ENCODE results near the gene NSD2.

Gene NSD2

DNA sequence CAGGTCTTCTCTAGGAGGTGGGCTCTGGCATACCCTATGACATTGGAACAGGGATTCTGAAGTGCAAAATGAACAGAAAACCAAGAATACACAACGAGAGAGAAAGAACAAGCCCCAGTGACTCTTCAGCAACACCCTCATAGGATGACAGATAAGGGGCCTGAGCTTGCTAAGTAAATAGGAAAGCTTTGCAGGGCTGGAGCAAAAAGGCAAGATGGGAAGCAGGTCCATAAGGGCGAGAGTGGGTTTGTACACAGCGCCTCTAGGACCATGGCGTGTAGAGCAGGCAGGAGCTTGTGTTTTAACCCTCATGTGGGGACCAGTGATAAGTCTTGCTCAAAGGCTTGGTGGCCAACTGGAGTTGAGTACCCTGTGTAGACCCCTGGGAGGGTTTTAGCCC lies 91.8 kb downstream of the NSD2 start:
- no peak overlapping the region for H3K27ac Mint-ChIP-seq
- no peaks in the 10 kb centered on the region for H3K9me3 Mint-ChIP-seq
- TF ChIP-seq, protein P1, sequence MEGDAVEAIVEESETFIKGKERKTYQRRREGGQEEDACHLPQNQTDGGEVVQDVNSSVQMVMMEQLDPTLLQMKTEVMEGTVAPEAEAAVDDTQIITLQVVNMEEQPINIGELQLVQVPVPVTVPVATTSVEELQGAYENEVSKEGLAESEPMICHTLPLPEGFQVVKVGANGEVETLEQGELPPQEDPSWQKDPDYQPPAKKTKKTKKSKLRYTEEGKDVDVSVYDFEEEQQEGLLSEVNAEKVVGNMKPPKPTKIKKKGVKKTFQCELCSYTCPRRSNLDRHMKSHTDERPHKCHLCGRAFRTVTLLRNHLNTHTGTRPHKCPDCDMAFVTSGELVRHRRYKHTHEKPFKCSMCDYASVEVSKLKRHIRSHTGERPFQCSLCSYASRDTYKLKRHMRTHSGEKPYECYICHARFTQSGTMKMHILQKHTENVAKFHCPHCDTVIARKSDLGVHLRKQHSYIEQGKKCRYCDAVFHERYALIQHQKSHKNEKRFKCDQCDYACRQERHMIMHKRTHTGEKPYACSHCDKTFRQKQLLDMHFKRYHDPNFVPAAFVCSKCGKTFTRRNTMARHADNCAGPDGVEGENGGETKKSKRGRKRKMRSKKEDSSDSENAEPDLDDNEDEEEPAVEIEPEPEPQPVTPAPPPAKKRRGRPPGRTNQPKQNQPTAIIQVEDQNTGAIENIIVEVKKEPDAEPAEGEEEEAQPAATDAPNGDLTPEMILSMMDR (IDR thresholded peaks at IDR 0.05; ENCODE audit: unreplicated experiment in 3 of 3), result no peak
- H3K4me3 Mint-ChIP-seq, result no peak overlapping the region
- H3K36me3 Mint-ChIP-seq (ENCODE audit: low read depth), result peaks cover 81% of the 10 kb centered on the region
- H3K4me1 Mint-ChIP-seq, result no peaks in the 10 kb centered on the region
- H3K27me3 Mint-ChIP-seq (ENCODE audit: low read depth), result no peaks in the 10 kb centered on the region

DNA sequence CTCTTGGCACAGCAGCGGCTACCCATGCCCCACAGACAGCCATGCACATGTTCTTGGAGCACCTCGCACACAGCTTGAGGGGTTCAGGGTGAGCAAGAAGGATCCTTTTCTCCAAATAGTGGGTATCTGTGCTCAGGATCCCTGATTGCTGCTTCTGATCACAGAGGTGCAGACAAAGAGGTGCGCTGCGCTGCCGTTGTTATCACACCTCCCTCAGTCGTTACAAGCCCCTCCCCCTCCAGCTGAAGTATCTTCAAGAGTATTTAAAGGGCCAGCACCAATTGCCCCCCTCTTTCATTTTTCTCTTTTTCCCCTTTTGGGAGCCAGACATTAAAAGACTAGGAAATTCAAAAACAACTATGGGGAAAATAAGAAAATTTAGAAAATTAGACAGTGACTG lies 93.2 kb downstream of the NSD2 start:
- Mint-ChIP-seq H3K36me3 (ENCODE audit: low read depth) (peaks cover 76% of the 10 kb centered on the region), H3K27me3 (ENCODE audit: low read depth) (no peaks in the 10 kb centered on the region), H3K27ac (no peak overlapping the region), H3K4me3 (no peak overlapping the region), H3K9me3 (no peaks in the 10 kb centered on the region), H3K4me1 (no peaks in the 10 kb centered on the region)
- TF ChIP-seq, protein P1 (IDR thresholded peaks at IDR 0.05; ENCODE audit: unreplicated experiment in 3 of 3), result no peak

DNA sequence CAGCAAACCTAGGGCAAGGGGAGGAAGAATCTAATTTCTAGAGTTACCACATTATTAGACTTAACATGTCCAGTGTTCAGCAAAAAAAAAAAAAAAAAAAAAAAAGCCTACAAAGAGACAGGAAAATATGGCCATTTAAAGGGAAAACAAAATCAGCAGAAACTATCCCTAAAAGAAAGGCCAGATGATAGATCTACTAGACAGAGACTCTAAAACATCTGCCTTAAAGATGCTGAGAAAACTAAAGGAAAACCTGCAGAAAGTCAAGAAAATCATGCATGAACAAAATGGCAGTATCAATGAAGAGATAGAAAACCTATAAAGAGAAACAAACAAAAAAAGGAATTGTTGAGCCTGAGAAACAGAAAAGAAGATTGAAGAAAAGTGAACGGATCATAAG lies 93.8 kb downstream of the NSD2 start:
- TF ChIP-seq, protein P1 (IDR thresholded peaks at IDR 0.05; ENCODE audit: unreplicated experiment in 3 of 3), result no peak
- Mint-ChIP-seq H3K4me1 (no peaks in the 10 kb centered on the region), H3K9me3 (no peaks in the 10 kb centered on the region), H3K27ac (no peak overlapping the region), H3K4me3 (no peak overlapping the region), H3K36me3 (ENCODE audit: low read depth) (peaks cover 74% of the 10 kb centered on the region), H3K27me3 (ENCODE audit: low read depth) (no peaks in the 10 kb centered on the region)

DNA sequence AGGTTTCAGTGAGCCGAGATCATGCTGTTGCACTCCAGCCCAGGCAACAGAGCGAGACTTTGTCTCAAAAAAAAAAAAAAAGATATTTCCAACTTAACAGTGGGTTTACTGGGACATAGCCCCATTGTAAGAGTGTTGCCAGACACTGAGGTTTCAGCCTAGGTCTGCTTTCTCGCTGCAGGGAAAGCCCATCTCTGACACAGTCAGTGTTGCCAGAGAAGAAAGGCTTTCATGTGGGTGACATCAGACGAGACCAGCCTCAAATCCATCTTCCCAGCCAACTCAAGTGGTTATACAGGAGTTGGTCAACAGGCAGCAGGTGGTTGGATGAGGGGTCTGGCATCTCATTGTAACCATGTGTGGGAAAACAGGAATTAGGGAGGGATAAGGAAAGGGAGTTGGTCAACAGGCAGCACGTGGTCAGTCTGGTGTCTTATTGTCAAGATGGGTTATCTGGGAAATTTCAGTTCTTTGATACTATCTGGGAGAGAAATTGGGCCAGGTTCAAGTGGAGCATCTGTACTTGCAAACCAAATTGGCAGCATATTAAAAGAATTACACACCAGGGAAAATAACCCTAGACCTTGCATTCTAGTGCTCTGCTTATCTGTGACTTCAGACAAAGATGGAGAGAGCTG lies 96.4 kb downstream of the NSD2 start:
- TF ChIP-seq, protein P1 (IDR thresholded peaks at IDR 0.05; ENCODE audit: unreplicated experiment in 3 of 3), result no peak
- no peaks in the 10 kb centered on the region for H3K4me1 Mint-ChIP-seq

DNA sequence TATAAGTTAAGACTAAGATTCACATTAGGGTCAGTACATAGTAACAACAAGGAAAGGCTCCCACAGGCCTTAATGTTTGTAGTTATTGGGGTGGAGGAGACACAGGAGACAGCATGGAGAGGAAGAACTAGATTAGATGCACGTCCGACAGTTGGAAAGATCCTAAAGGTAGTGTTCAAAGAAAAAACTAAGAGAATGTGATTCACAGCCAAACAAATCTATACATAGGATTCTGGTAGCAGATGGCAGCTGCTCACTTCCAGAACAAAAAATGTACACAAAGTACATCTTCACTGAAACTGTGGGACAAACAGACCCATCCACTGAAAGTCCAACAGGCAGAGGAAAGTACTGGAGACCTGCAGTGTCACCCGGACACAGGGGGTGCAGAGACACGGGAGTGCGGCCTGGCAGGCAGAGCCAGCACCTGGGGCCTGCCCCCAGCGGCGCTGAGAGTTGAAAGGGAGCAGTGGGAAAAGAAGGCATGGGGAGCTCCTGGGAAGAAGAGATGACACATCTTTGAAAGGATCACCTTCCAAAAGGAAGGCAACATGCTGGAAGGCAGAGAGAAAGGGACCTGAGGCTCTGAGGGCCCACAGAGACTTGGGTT lies 97.6 kb downstream of the NSD2 start:
- TF ChIP-seq, protein P1 (IDR thresholded peaks at IDR 0.05; ENCODE audit: unreplicated experiment in 3 of 3), result no peak
- H3K36me3 Mint-ChIP-seq (ENCODE audit: low read depth), result peaks cover 66% of the 10 kb centered on the region
- H3K4me3 Mint-ChIP-seq, result no peak overlapping the region
- no peaks in the 10 kb centered on the region for H3K4me1 Mint-ChIP-seq
- no peaks in the 10 kb centered on the region for H3K27me3 Mint-ChIP-seq (ENCODE audit: low read depth)
- no peaks in the 10 kb centered on the region for H3K9me3 Mint-ChIP-seq
- no peak overlapping the region for H3K27ac Mint-ChIP-seq

More for the DNA sequence above, 96.4 kb downstream of the NSD2 start:
- no peaks in the 10 kb centered on the region for H3K9me3 Mint-ChIP-seq
- H3K27ac Mint-ChIP-seq, result no peak overlapping the region
- peaks cover 71% of the 10 kb centered on the region for H3K36me3 Mint-ChIP-seq (ENCODE audit: low read depth)
- no peaks in the 10 kb centered on the region for H3K27me3 Mint-ChIP-seq (ENCODE audit: low read depth)
- H3K4me3 Mint-ChIP-seq, result no peak overlapping the region
